Measurements from ENCODE around the gene LRP5. TPM values are rescaled to one million over a fixed set of nuclear protein-coding genes. Genes with fewer than 3 reads are reported as not detected.
A peak's percentile ranks its signal among the peaks of the same experiment; 100 is the strongest.

Gene LRP5
- total RNA-seq, 1 experiment from 2014 or later, result 32.8 TPM

DNA sequence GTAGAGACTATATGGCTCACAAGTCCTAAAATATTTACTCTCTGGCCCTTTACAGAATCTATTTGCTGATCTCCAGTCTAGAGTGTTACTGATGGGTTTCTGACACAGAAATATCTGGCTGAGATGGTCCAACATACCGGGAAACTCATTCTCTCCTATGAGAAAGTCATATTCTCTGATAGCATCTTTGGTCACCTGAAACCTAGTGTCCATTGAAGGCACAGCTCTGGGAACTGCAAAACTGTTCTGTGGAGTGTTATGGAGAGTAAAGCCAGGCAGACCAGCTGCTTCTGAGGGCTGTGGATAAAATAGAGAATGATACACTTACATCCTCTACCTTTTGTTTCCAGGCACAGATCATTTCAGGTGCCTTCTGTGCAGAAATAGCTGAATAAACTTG lies 38.1 kb upstream of the LRP5 start:
- POLR2A ChIA-PET, result interaction anchor here (0.6 kb wide), 1 partner anchor 12 kb away, joined by 4 read pairs; no protein-coding TSS in a partner anchor

DNA sequence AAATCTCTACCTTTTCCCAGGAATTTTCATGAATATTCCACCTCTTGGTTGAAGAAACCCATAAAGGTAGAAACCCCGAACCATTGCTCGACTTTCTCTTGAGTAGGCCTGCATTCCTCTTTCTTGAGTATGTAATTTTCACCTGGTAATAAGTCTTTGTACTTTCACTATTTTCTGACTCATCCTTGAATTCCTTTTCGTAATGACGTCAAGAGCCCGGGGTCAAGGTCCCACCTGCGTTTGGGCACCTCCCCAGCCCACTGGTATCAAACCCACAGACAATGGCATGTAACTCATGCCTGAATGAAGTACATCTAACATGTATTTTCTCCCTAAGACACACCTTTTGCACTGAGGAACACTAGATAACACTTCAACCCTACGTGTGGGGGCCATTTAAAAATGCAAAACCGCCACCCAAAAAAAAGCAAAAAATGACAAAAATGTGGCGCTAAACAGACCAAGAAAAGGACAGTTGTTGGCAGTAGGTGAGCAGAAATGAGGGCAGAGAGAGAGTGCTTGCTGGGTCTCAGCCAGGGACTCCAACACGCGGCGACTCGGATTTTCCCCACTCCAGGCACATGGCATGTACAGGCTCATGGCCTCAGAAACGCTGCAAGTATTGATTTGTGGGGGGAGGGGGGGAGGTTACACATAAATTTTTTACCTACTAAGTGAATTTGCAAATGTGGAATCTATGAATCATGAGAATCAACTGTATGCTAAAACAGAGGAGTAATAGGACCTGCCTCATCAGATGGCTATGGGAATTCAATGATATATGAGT lies 36.5 kb upstream of the LRP5 start:
- Mint-ChIP-seq H3K4me1 (ENCODE audit: insufficient read depth, unreplicated experiment) (peaks cover 13% of the 10 kb centered on the region), H3K4me3 (ENCODE audit: unreplicated experiment) (no peak overlapping the region), H3K27ac (ENCODE audit: low read depth, unreplicated experiment) (peak overlapping the region; percentile 63), H3K27me3 (ENCODE audit: insufficient read depth, unreplicated experiment) (no peaks in the 10 kb centered on the region), H3K36me3 (ENCODE audit: insufficient read depth, unreplicated experiment) (no peaks in the 10 kb centered on the region), H3K9me3 (ENCODE audit: unreplicated experiment) (no peaks in the 10 kb centered on the region)
- no TSS peak for BruUV-seq (replicated peaks)
- intact Hi-C loops (cut with micrococcal nuclease), result no loop called here
- CTCF ChIA-PET, result no interaction called here
- no peak for TF ChIP-seq CTCF (IDR thresholded peaks at IDR 0.05; ENCODE audit: unreplicated experiment)
- POLR2A ChIA-PET, result interaction anchor here (0.7 kb wide), 1 partner anchor 187 kb away, joined by 3 read pairs; no protein-coding TSS in a partner anchor
- peak; percentile 24 for DNase-seq (ENCODE audit: unreplicated experiment)

More for the DNA sequence above, 38.1 kb upstream of the LRP5 start:
- Mint-ChIP-seq H3K27me3 (ENCODE audit: insufficient read depth, unreplicated experiment) (no peaks in the 10 kb centered on the region), H3K27ac (ENCODE audit: low read depth, unreplicated experiment) (no peak overlapping the region), H3K9me3 (ENCODE audit: unreplicated experiment) (no peaks in the 10 kb centered on the region), H3K4me1 (ENCODE audit: insufficient read depth, unreplicated experiment) (peaks cover 16% of the 10 kb centered on the region), H3K4me3 (ENCODE audit: unreplicated experiment) (no peak overlapping the region), H3K36me3 (ENCODE audit: insufficient read depth, unreplicated experiment) (no peaks in the 10 kb centered on the region)
- TF ChIP-seq CTCF (IDR thresholded peaks at IDR 0.05; ENCODE audit: unreplicated experiment), result no peak
- CTCF ChIA-PET, result interaction anchor here (1.8 to 5.4 kb wide), 2 partner anchors 17 to 24 kb away, joined by 15 to 68 read pairs; no protein-coding TSS in a partner anchor
- DNase-seq (ENCODE audit: unreplicated experiment), result no peak
- intact Hi-C loops (cut with micrococcal nuclease), result loop anchor here (5.0 kb wide), 1 partner anchor 108 kb away; no protein-coding TSS in a partner anchor
- BruUV-seq (replicated peaks), result no TSS peak

DNA sequence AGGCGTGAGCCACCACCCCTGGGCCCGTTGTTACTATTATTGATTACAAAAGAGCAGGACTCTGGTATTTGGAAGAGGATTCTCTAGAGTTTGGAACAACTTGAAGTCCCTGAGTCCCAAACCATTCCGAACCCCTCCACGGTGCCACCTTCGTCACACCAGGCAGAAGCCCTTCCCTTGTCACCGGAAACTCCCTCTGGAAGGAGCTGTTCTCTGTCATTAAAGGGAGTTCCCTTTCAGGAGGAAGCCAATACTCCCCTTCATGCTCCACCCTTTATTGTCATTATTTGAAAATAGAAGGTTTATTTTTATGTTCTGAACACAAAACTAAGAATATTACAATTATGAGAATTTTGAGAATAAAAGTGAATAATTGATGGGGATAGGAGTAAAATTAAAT lies 35.5 kb upstream of the LRP5 start:
- no peak for TF ChIP-seq CTCF (IDR thresholded peaks at IDR 0.05; ENCODE audit: unreplicated experiment)
- ChIA-PET POLR2A (interaction anchor here (0.6 kb wide), 1 partner anchor 38 kb away, joined by 3 read pairs; no protein-coding TSS in a partner anchor), CTCF (interaction anchor here (0.9 to 1.6 kb wide), 2 partner anchors 19 to 22 kb away, joined by 3 to 4 read pairs; no protein-coding TSS in a partner anchor)
- DNase-seq (ENCODE audit: unreplicated experiment), result no peak
- intact Hi-C loops (cut with micrococcal nuclease), result no loop called here
- Mint-ChIP-seq H3K4me1 (ENCODE audit: insufficient read depth, unreplicated experiment) (peaks cover 15% of the 10 kb centered on the region), H3K36me3 (ENCODE audit: insufficient read depth, unreplicated experiment) (no peaks in the 10 kb centered on the region), H3K27ac (ENCODE audit: low read depth, unreplicated experiment) (no peak overlapping the region), H3K27me3 (ENCODE audit: insufficient read depth, unreplicated experiment) (no peaks in the 10 kb centered on the region), H3K9me3 (ENCODE audit: unreplicated experiment) (no peaks in the 10 kb centered on the region), H3K4me3 (ENCODE audit: unreplicated experiment) (no peak overlapping the region)
- BruUV-seq (replicated peaks), result no TSS peak

DNA sequence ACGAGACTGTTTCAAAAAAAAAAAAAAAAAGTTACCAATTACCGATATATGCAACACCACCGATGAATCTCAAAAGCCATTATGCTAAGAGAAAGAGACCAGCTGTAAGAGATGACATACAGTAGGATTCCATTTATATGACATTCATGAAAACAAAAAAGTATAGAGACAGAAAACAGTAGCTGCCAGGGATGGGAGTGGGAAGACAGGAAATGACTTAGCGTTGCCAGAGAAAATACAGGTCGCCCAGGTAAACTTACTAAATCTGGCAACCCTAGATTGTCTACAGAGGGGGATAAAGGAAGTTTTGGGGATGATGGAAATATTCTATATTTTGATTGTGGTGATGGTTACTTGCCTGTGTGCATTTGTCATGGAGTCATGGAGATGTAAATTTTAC lies 32.7 kb upstream of the LRP5 start:
- no peak for TF ChIP-seq CTCF (IDR thresholded peaks at IDR 0.05; ENCODE audit: unreplicated experiment)
- intact Hi-C loops (cut with micrococcal nuclease), result no loop called here
- H3K36me3 Mint-ChIP-seq (ENCODE audit: insufficient read depth, unreplicated experiment), result no peaks in the 10 kb centered on the region
- no TSS peak for BruUV-seq (replicated peaks)
- no peaks in the 10 kb centered on the region for H3K9me3 Mint-ChIP-seq (ENCODE audit: unreplicated experiment)
- POLR2A ChIA-PET, result interaction anchor here (4.8 kb wide), 1 partner anchor 8 kb away, joined by 28 read pairs; the partner anchor contains the start of gene C11orf24
- no peak overlapping the region for H3K4me3 Mint-ChIP-seq (ENCODE audit: unreplicated experiment)
- H3K27ac Mint-ChIP-seq (ENCODE audit: low read depth, unreplicated experiment), result no peak overlapping the region
- CTCF ChIA-PET, result interaction anchor here (1.0 to 1.3 kb wide), 3 partner anchors 17 to 22 kb away, joined by 3 to 5 read pairs (median 5); no protein-coding TSS in a partner anchor
- peaks cover 29% of the 10 kb centered on the region for H3K4me1 Mint-ChIP-seq (ENCODE audit: insufficient read depth, unreplicated experiment)
- no peak for DNase-seq (ENCODE audit: unreplicated experiment)
- no peaks in the 10 kb centered on the region for H3K27me3 Mint-ChIP-seq (ENCODE audit: insufficient read depth, unreplicated experiment)

Data from MCF 10A (cell line).